Measurements from ENCODE around the gene RNF40.
A peak's percentile ranks its signal among the peaks of the same experiment; 100 is the strongest.

RNF40 gene

DNA sequence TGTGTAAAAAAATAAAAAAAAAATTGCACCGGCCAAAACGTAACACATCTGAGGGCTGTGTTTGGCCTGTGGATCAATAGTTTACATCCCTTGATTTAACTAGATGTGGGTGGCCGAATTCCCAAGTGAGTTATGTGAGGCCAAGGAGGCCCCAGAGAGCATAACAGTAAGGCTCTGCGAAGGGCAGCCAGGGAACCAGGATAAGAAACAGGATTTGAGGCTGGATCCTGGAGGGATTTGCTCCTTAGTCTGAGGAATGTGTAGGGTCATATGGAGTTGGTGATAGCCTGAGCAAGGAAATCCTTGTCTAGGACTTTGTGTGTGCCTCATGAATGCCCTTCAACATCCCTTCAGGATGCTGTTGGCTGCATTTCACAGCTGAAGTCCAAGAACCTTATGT lies 11.9 kb upstream of the RNF40 start:
- Histone ChIP-seq H3K27ac (ENCODE audit: insufficient read depth, low read depth, low read length, poor library complexity, severe bottlenecking) (no peak overlapping the region), H3K4me3 (ENCODE audit: insufficient read depth, low read depth, low read length) (no peak overlapping the region), H3K36me3 (ENCODE audit: control insufficient read depth, insufficient read depth, low read length) (peaks cover 20% of the 10 kb centered on the region), H3K4me1 (ENCODE audit: control insufficient read depth, insufficient read depth, low read length) (no peaks in the 10 kb centered on the region), H3K27me3 (ENCODE audit: control insufficient read depth, insufficient read depth, low read length, poor library complexity, severe bottlenecking) (no peaks in the 10 kb centered on the region), H3K9me3 (ENCODE audit: control insufficient read depth, low read length) (no peaks in the 10 kb centered on the region)
- WGBS, 2 experiments: 94 to 95% methylated on average over 4 of the region's 4 CpGs

DNA sequence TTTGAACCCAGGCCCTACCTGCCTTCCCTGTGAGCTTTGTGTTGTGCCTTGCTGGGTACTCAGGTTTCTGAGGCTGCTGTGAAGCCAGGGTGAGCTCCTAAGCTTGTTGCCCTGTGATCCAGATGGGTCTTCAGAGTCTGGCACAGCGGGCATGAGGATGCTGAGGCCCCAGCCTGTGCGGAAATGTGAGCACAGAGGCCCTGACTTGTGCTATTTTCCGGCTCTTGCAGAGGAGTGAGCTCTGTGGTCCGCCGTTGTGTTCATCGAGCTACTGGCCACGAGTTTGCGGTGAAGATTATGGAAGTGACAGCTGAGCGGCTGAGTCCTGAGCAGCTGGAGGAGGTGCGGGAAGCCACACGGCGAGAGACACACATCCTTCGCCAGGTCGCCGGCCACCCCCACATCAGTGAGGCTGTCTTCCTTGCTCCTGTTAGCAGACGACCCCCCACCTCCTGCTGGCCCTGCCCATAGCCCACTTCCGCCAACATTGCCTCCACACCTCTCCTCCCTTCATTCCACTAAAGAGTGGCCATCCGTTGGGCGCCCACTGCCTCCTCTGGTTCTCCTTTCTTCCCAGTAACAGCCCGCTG lies 11.2 kb upstream of the RNF40 start:
- no peak overlapping the region for H3K4me3 ChIP-seq (ENCODE audit: insufficient read depth, low read depth, low read length)
- 94 to 95% methylated on average over 20 of the region's 20 CpGs for WGBS, 2 experiments
- no peaks in the 10 kb centered on the region for H3K9me3 ChIP-seq (ENCODE audit: control insufficient read depth, low read length)
- H3K4me1 ChIP-seq (ENCODE audit: control insufficient read depth, insufficient read depth, low read length): no peaks in the 10 kb centered on the region
- peaks cover 20% of the 10 kb centered on the region for H3K36me3 ChIP-seq (ENCODE audit: control insufficient read depth, insufficient read depth, low read length)
- no peak overlapping the region for H3K27ac ChIP-seq (ENCODE audit: insufficient read depth, low read depth, low read length, poor library complexity, severe bottlenecking)
- H3K27me3 ChIP-seq (ENCODE audit: control insufficient read depth, insufficient read depth, low read length, poor library complexity, severe bottlenecking): no peaks in the 10 kb centered on the region

GRCh38 chr16:30753596-30753995 lies 8.5 kb upstream of the RNF40 start:
- Histone ChIP-seq H3K9me3 (ENCODE audit: control insufficient read depth, low read length) (no peaks in the 10 kb centered on the region), H3K27me3 (ENCODE audit: control insufficient read depth, insufficient read depth, low read length, poor library complexity, severe bottlenecking) (no peaks in the 10 kb centered on the region), H3K4me3 (ENCODE audit: insufficient read depth, low read depth, low read length) (no peak overlapping the region), H3K27ac (ENCODE audit: insufficient read depth, low read depth, low read length, poor library complexity, severe bottlenecking) (no peak overlapping the region), H3K4me1 (ENCODE audit: control insufficient read depth, insufficient read depth, low read length) (no peaks in the 10 kb centered on the region), H3K36me3 (ENCODE audit: control insufficient read depth, insufficient read depth, low read length) (peaks cover 26% of the 10 kb centered on the region)
- 94 to 95% methylated on average over 4 of the region's 4 CpGs for WGBS, 2 experiments

DNA sequence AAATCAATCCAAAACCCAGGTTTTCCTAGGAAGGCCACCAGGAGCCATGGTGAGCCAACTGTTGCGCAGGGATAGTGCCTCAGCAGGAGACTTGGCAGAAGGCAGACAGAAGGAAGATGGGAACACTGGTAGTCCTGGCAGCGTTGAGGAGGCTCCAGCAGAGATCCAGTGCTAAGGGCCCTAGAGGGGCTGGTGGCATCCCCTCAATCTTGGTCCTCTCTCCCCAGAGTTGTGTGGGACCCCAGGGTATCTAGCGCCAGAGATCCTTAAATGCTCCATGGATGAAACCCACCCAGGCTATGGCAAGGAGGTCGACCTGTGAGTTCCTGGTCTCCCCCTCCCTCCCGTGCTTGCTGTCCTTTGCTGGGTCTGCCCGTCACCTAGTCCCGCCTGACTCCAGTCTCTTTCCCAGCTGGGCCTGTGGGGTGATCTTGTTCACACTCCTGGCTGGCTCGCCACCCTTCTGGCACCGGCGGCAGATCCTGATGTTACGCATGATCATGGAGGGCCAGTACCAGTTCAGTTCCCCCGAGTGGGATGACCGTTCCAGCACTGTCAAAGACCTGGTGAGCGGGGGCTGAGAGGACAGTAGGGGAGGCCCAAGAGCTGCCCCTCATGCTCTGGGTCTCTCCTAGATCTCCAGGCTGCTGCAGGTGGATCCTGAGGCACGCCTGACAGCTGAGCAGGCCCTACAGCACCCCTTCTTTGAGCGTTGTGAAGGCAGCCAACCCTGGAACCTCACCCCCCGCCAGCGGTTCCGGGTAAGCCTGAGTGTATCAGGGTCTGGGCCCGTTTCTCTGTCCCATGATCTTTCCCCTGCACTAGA lies 6.0 kb upstream of the RNF40 start:
- no peaks in the 10 kb centered on the region for H3K4me1 ChIP-seq (ENCODE audit: control insufficient read depth, insufficient read depth, low read length)
- no peaks in the 10 kb centered on the region for H3K9me3 ChIP-seq (ENCODE audit: control insufficient read depth, low read length)
- WGBS, 2 experiments: 93 to 95% methylated on average over 20 of the region's 20 CpGs
- no peak overlapping the region for H3K27ac ChIP-seq (ENCODE audit: insufficient read depth, low read depth, low read length, poor library complexity, severe bottlenecking)
- no peaks in the 10 kb centered on the region for H3K27me3 ChIP-seq (ENCODE audit: control insufficient read depth, insufficient read depth, low read length, poor library complexity, severe bottlenecking)
- H3K36me3 ChIP-seq (ENCODE audit: control insufficient read depth, insufficient read depth, low read length): peaks cover 23% of the 10 kb centered on the region
- H3K4me3 ChIP-seq (ENCODE audit: insufficient read depth, low read depth, low read length): no peak overlapping the region

DNA sequence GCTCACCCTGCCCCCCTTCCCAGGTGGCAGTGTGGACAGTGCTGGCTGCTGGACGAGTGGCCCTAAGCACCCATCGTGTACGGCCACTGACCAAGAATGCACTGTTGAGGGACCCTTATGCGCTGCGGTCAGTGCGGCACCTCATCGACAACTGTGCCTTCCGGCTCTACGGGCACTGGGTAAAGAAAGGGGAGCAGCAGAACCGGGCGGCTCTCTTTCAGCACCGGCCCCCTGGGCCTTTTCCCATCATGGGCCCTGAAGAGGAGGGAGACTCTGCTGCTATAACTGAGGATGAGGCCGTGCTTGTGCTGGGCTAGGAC lies 5.4 kb upstream of the RNF40 start:
- H3K9me3 ChIP-seq (ENCODE audit: control insufficient read depth, low read length): no peaks in the 10 kb centered on the region
- H3K4me3 ChIP-seq (ENCODE audit: insufficient read depth, low read depth, low read length): no peak overlapping the region
- 96% methylated on average over 13 of the region's 13 CpGs for WGBS, 2 experiments
- no peaks in the 10 kb centered on the region for H3K4me1 ChIP-seq (ENCODE audit: control insufficient read depth, insufficient read depth, low read length)
- H3K36me3 ChIP-seq (ENCODE audit: control insufficient read depth, insufficient read depth, low read length): peaks cover 18% of the 10 kb centered on the region
- no peaks in the 10 kb centered on the region for H3K27me3 ChIP-seq (ENCODE audit: control insufficient read depth, insufficient read depth, low read length, poor library complexity, severe bottlenecking)
- no peak overlapping the region for H3K27ac ChIP-seq (ENCODE audit: insufficient read depth, low read depth, low read length, poor library complexity, severe bottlenecking)

DNA sequence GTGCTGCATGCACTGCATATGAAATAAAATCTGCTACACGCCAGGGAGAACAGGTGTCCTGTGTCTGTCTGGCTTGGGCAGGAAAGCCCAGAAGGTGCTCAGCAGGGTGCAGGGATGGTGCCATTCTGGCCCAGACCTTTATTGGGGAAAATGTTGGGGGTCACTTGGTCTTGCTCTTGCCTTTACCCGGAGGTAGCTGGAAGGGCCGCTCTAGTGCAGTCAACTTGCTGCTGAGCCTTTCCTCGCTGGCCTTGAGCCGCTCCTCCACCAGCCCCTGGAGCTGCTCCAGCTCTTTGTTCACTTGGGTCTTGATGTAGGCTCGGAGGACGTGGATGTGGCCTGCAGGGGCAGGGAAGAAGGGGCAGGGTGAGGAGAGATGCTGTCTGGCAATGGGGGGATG lies 4.8 kb upstream of the RNF40 start:
- H3K4me3 ChIP-seq (ENCODE audit: insufficient read depth, low read depth, low read length): no peak overlapping the region
- 92 to 94% methylated on average over 7 of the region's 7 CpGs for WGBS, 2 experiments
- no peaks in the 10 kb centered on the region for H3K4me1 ChIP-seq (ENCODE audit: control insufficient read depth, insufficient read depth, low read length)

GRCh38 chr16:30758988-30759491 lies 3.1 kb upstream of the RNF40 start:
- Histone ChIP-seq H3K4me1 (ENCODE audit: control insufficient read depth, insufficient read depth, low read length) (peaks cover 9% of the 10 kb centered on the region), H3K27me3 (ENCODE audit: control insufficient read depth, insufficient read depth, low read length, poor library complexity, severe bottlenecking) (no peaks in the 10 kb centered on the region), H3K36me3 (ENCODE audit: control insufficient read depth, insufficient read depth, low read length) (peaks cover 9% of the 10 kb centered on the region), H3K4me3 (ENCODE audit: insufficient read depth, low read depth, low read length) (no peak overlapping the region), H3K9me3 (ENCODE audit: control insufficient read depth, low read length) (no peaks in the 10 kb centered on the region), H3K27ac (ENCODE audit: insufficient read depth, low read depth, low read length, poor library complexity, severe bottlenecking) (no peak overlapping the region)
- 94 to 95% methylated on average over 10 of the region's 10 CpGs for WGBS, 2 experiments

More for the DNA sequence above, 4.8 kb upstream of the RNF40 start:
- H3K36me3 ChIP-seq (ENCODE audit: control insufficient read depth, insufficient read depth, low read length): peaks cover 18% of the 10 kb centered on the region
- no peaks in the 10 kb centered on the region for H3K27me3 ChIP-seq (ENCODE audit: control insufficient read depth, insufficient read depth, low read length, poor library complexity, severe bottlenecking)
- H3K27ac ChIP-seq (ENCODE audit: insufficient read depth, low read depth, low read length, poor library complexity, severe bottlenecking): no peak overlapping the region
- H3K9me3 ChIP-seq (ENCODE audit: control insufficient read depth, low read length): no peaks in the 10 kb centered on the region

DNA sequence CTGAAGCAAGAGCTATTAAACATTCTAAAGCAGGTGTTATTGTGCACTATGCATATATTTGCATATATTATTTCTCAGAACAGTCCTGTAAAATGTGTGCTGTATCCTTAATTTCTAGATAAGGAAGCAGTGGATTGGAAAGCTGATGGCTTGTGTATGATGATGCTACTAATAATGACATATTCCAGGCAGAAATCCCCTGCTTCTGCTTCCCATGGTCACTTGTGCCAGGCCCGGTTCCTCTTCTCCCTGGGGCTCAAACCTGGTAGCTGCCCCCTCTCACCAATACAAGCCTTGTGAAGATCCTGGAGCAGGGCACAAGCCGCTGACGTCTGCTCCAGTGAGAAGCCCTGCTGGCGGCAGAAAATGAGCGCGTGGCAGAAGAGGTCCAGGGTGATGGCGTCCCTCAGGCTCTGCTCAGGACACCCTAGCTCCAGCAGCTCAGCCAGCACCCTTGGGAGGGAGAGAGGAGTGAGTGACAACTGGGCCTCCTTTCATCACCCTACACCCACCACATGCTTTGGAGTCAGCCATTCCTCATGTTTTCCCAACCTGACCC lies 2.0 kb upstream of the RNF40 start:
- Histone ChIP-seq H3K9me3 (ENCODE audit: control insufficient read depth, low read length) (no peaks in the 10 kb centered on the region), H3K4me3 (ENCODE audit: insufficient read depth, low read depth, low read length) (no peak overlapping the region), H3K27me3 (ENCODE audit: control insufficient read depth, insufficient read depth, low read length, poor library complexity, severe bottlenecking) (no peaks in the 10 kb centered on the region), H3K27ac (ENCODE audit: insufficient read depth, low read depth, low read length, poor library complexity, severe bottlenecking) (no peak overlapping the region), H3K4me1 (ENCODE audit: control insufficient read depth, insufficient read depth, low read length) (peaks cover 9% of the 10 kb centered on the region), H3K36me3 (ENCODE audit: control insufficient read depth, insufficient read depth, low read length) (peaks cover 20% of the 10 kb centered on the region)
- 93 to 95% methylated on average over 7 of the region's 7 CpGs for WGBS, 2 experiments

DNA sequence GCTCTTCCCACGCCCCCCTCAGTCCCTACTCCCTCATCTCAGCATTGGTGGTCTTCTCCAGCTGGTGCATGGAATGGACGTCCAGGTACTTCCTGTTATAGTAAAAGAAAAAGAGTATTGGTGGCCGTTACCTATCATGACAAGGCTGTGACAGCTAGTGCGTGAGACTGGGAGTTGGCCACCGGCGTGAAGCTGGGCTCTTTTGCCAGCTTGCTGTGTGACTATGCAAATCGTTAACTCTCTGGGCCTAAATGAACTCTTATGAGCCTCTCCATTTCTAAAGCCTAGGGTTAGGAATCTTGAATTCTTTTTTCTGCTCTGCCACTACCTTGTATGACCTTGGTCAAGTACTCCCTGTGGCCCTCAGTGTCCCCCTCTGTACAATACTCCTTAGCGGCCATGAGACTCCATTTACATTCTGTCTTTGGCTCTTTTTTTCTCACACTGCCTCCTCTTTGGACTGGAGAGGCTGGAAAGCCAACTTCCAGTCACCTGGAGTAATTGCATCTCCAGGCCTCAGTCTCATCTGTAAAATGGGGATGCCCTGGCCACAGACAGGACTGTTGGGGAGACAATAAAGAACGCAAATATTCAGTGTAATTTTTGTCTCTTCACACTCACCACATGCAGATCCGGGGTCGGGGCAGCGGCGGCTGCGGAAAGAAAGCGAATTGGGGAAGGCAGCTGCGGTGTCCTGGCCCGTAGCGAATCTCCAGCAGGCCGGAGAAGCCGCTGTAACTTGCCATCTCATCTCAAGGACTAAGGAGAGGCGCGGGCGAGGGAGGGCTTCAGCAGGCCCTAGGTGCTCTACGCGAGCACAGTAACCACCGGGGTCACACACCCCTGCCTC lies 1.3 kb upstream of the RNF40 start:
- Histone ChIP-seq H3K4me1 (ENCODE audit: control insufficient read depth, insufficient read depth, low read length) (peaks cover 9% of the 10 kb centered on the region), H3K36me3 (ENCODE audit: control insufficient read depth, insufficient read depth, low read length) (peaks cover 27% of the 10 kb centered on the region), H3K9me3 (ENCODE audit: control insufficient read depth, low read length) (no peaks in the 10 kb centered on the region), H3K27me3 (ENCODE audit: control insufficient read depth, insufficient read depth, low read length, poor library complexity, severe bottlenecking) (no peaks in the 10 kb centered on the region), H3K27ac (ENCODE audit: insufficient read depth, low read depth, low read length, poor library complexity, severe bottlenecking) (no peak overlapping the region), H3K4me3 (ENCODE audit: insufficient read depth, low read depth, low read length) (peak overlapping the region; percentile 89)
- 34 to 36% methylated on average over 26 of the region's 26 CpGs for WGBS, 2 experiments

Measured in ectodermal cell (in vitro differentiated cells).